Measurements from ENCODE around the gene ARL6IP4. TPM values are rescaled to one million over a fixed set of nuclear protein-coding genes. Genes with fewer than 3 reads are reported as not detected.
A peak's percentile ranks its signal among the peaks of the same experiment; 100 is the strongest.

Gene ARL6IP4
- total RNA-seq, 4 donors from 2014 or later: 87.5 to 149 (median 114) TPM

GRCh38 chr12:122977153-122977552 is 3.3 kb upstream of the ARL6IP4 start:
- no peaks in the 10 kb centered on the region for H3K27me3 ChIP-seq
- TF ChIP-seq EP300 (IDR thresholded peaks at IDR 0.05): no peak

GRCh38 chr12:122977655-122978392 is 2.7 kb upstream of the ARL6IP4 start:
- WGBS: 80% methylated on average over 6 of the region's 9 CpGs
- Histone ChIP-seq H3K4me3 (no peak overlapping the region), H3K27ac (no peak overlapping the region), H3K4me1 (peaks cover 73% of the 10 kb centered on the region), H3K9me3 (no peaks in the 10 kb centered on the region), H3K27me3 (no peaks in the 10 kb centered on the region), H3K36me3 (peaks cover 7% of the 10 kb centered on the region)
- no peak for TF ChIP-seq CTCF (IDR thresholded peaks at IDR 0.05)
- TF ChIP-seq POLR2AphosphoS5 (IDR thresholded peaks at IDR 0.05): no peak
- TF ChIP-seq EP300 (IDR thresholded peaks at IDR 0.05): no peak
- TF ChIP-seq POLR2A (IDR thresholded peaks at IDR 0.05): no peak
- no peak for DNase-seq (ENCODE audit: low spot score in 2 of 2)

More at GRCh38 chr12:122977153-122977552, 3.3 kb upstream of the ARL6IP4 start:
- DNase-seq (ENCODE audit: low spot score in 2 of 2): no peak
- no peak overlapping the region for H3K27ac ChIP-seq
- H3K36me3 ChIP-seq: no peaks in the 10 kb centered on the region
- no peak overlapping the region for H3K4me3 ChIP-seq
- no peaks in the 10 kb centered on the region for H3K9me3 ChIP-seq
- peaks cover 66% of the 10 kb centered on the region for H3K4me1 ChIP-seq
- 73% methylated on average over 6 of the region's 6 CpGs for whole genome bisulfite sequencing

GRCh38 chr12:122978507-122978955 is 1.9 kb upstream of the ARL6IP4 start:
- Histone ChIP-seq H3K4me1 (peaks cover 79% of the 10 kb centered on the region), H3K9me3 (no peaks in the 10 kb centered on the region), H3K4me3 (no peak overlapping the region), H3K27ac (no peak overlapping the region), H3K36me3 (peaks cover 11% of the 10 kb centered on the region), H3K27me3 (no peaks in the 10 kb centered on the region)
- no peak for TF ChIP-seq POLR2A (IDR thresholded peaks at IDR 0.05)
- no peak for TF ChIP-seq EP300 (IDR thresholded peaks at IDR 0.05)
- no peak for TF ChIP-seq POLR2AphosphoS5 (IDR thresholded peaks at IDR 0.05)
- TF ChIP-seq CTCF (IDR thresholded peaks at IDR 0.05): no peak
- DNase-seq (ENCODE audit: low spot score in 2 of 2): no peak
- 86% methylated on average over 15 of the region's 21 CpGs for WGBS

GRCh38 chr12:122979001-122979907 is 1.2 kb upstream of the ARL6IP4 start:
- H3K4me3 ChIP-seq: peak overlapping the region; percentile 82
- WGBS: 63% methylated on average over 12 of the region's 28 CpGs
- TF ChIP-seq POLR2A (IDR thresholded peaks at IDR 0.05): no peak
- TF ChIP-seq POLR2AphosphoS5 (IDR thresholded peaks at IDR 0.05): no peak
- TF ChIP-seq EP300 (IDR thresholded peaks at IDR 0.05): no peak
- no peak for TF ChIP-seq CTCF (IDR thresholded peaks at IDR 0.05)
- no peaks in the 10 kb centered on the region for H3K9me3 ChIP-seq
- peak in 1 of 2 donors; percentile 65 for DNase-seq (ENCODE audit: low spot score in 2 of 2)
- H3K27ac ChIP-seq: no peak overlapping the region
- H3K27me3 ChIP-seq: no peaks in the 10 kb centered on the region
- peaks cover 79% of the 10 kb centered on the region for H3K4me1 ChIP-seq
- H3K36me3 ChIP-seq: peaks cover 18% of the 10 kb centered on the region

- WGBS: 0% methylated on average over 7 of the region's 7 CpGs
- Histone ChIP-seq H3K4me3 (peak overlapping the region; percentile 82), H3K4me1 (peaks cover 85% of the 10 kb centered on the region), H3K9me3 (no peaks in the 10 kb centered on the region), H3K27me3 (no peaks in the 10 kb centered on the region), H3K36me3 (peaks cover 18% of the 10 kb centered on the region), H3K27ac (peak overlapping the region; percentile 83)
- DNase-seq (ENCODE audit: low spot score in 2 of 2): no peak
- TF ChIP-seq POLR2A (IDR thresholded peaks at IDR 0.05) (no peak), POLR2AphosphoS5 (IDR thresholded peaks at IDR 0.05) (no peak), EP300 (IDR thresholded peaks at IDR 0.05) (no peak), CTCF (IDR thresholded peaks at IDR 0.05) (no peak)
These were observed 636 bp upstream of the ARL6IP4 start for GRCh38 chr12:122979908-122980182.

Data from suprapubic skin (tissue), 4 donors.